Aorta (tissue), 5 donors: Measurements from ENCODE around the gene TAF3. TPM values are rescaled to one million over a fixed set of nuclear protein-coding genes. Genes with fewer than 3 reads are reported as not detected.

ENCODE experiments used
- ATAC-seq: fragments of 200-7000 bp; cut with Tn5 transposase; one replicate; pipeline ENCODE4 v1.9.1; 2022; ENCODE audit warnings: moderate library complexity; ENCODE audit not compliant: low FRiP score
- DNase-seq, 2 donors: peaks; one replicate each; pipeline ENCODE4 v3.0.0-alpha.2; 2020
- H3K27ac ChIP-seq, 2 donors: one replicate each; pipeline ENCODE4 v1.5.1; 2013; ENCODE audit warnings: low read length in 2 of 2, mild to moderate bottlenecking in 2 of 2, moderate library complexity in 2 of 2, control low read depth in 1 of 2, inconsistent platforms in 1 of 2, low read depth in 1 of 2
- H3K27me3 ChIP-seq, 2 donors: one replicate each; pipeline ENCODE4 v1.6.1; 2013; ENCODE audit warnings: control low read depth in 1 of 2, low read length in 1 of 2, mild to moderate bottlenecking in 1 of 2, moderate library complexity in 1 of 2; ENCODE audit not compliant: insufficient read depth in 2 of 2, control insufficient read depth in 1 of 2
- H3K36me3 ChIP-seq, 2 donors: one replicate each; pipeline ENCODE4 v1.6.1; 2013; ENCODE audit warnings: control low read depth in 1 of 2, low read length in 1 of 2, mild to moderate bottlenecking in 1 of 2; ENCODE audit not compliant: insufficient read depth in 2 of 2, control insufficient read depth in 1 of 2
- H3K4me1 ChIP-seq, 2 donors: one replicate each; pipeline ENCODE4 v1.6.1; 2013; ENCODE audit warnings: low read length in 2 of 2, control low read depth in 1 of 2, mild to moderate bottlenecking in 1 of 2, moderate library complexity in 1 of 2; ENCODE audit not compliant: insufficient read depth in 2 of 2, control insufficient read depth in 1 of 2
- H3K4me3 ChIP-seq, 2 donors: one replicate each; pipeline ENCODE4 v1.5.1; 2013; ENCODE audit warnings: low read length in 2 of 2, control low read depth in 1 of 2, mild to moderate bottlenecking in 1 of 2
- H3K9me3 ChIP-seq: one replicate; pipeline ENCODE4 v1.6.1; 2013; ENCODE audit warnings: mild to moderate bottlenecking, low read length; ENCODE audit not compliant: control insufficient read depth
- WGBS, 2 donors: extraction: QIAGEN DNeasy Blood & Tissue Kit; methylation state at CpG; one replicate each; pipeline ENCODE4 v1.1.7; 2013; 5-methylcytosine and 5-hydroxymethylcytosine counted together
- intact Hi-C, 2 donors: fragments of 100-400 bp; cut with DNase I; formaldehyde crosslinking; loops; one replicate each; pipeline versions ENCODE4 v1.14.2 to v1.15.0; 2022
- polyA plus RNA-seq, 2 donors: library from polyadenylated mRNA; stranded (reverse); fragments of 200-250 nt; gene quantifications; one replicate each; pipeline ENCODE4 v1.2.3, GENCODE V29; 2013
- total RNA-seq, 2 donors: library from RNA; stranded (reverse); fragmentation: NEBNext Ultra II Directional; extraction: Animal tissue kit (Norgen Biotek cat#: 25700); gene quantifications; one replicate each; pipeline ENCODE4 v1.2.1, GENCODE V29; 2021
- donor health status: healthy with polysubstance abuse.
- donor health status: Bipolar disorder and iron deficiency.
- donor health status: DM: no; HTN: no; CAD: no.
- donor health status: DM: no; HTN: no; CAD: no.
- donor health status: DM: yes; HTN: yes; CAD: no.

TAF3 gene
- total and polyA plus RNA-seq, 4 donors: 3.4 to 11.4 (median 8.6) TPM

DNA sequence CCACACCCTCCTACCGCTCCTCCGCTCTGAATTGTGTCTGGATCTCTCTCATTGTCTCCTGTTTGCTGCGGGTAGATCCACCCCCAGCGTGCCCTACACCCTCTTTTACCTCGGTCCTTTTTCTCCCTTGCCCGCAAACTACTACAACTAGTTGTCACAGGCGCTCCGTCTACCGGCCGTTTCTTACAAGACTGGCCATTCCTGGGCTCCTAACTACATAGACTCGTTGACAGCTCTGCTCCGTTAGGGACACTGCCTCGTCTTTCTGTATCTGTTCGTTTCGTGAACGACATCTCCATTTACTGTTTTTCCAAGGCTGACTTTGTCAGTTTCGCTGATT, 786 bp downstream of the TAF3 start:
- 0 to 1% methylated on average over 17 of the region's 17 CpGs for WGBS, 2 donors
- DNase-seq: peak in 1 of 2 donors; percentile 49
- Histone ChIP-seq H3K4me3 (peak overlapping the region; percentile 86 to 87), H3K9me3 (no peaks in the 10 kb centered on the region), H3K36me3 (no peaks in the 10 kb centered on the region), H3K27me3 (no peaks in the 10 kb centered on the region), H3K4me1 (no peaks in the 10 kb centered on the region), H3K27ac (no peak overlapping the region)
- intact Hi-C loops: loop anchor here in 1 of 2 donors (2.0 to 10.0 kb wide), 3 partner anchors 30 to 294 kb away; partner anchors contain the start of gene ATP5F1C
- peak; percentile 69 for ATAC-seq

DNA sequence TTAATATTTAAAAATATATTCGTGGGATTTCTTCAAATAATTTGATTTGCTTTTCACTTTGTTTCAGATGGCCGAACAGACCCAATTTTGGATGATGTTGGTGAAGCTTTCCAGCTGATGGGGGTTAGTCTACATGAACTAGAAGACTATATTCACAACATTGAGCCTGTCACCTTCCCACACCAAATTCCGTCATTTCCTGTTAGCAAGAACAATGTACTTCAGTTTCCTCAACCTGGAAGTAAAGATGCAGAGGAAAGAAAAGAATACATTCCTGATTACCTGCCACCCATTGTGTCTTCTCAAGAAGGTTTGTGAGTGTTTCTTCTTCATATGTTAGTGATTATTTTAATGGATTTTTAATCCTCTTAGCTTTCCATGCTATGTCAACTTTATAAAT, 5.9 kb downstream of the TAF3 start:
- no peaks in the 10 kb centered on the region for H3K27me3 ChIP-seq
- no peaks in the 10 kb centered on the region for H3K9me3 ChIP-seq
- H3K4me1 ChIP-seq: no peaks in the 10 kb centered on the region
- WGBS, 2 donors: 75 to 93% methylated on average over 3 of the region's 3 CpGs
- intact Hi-C loops: no loop called here
- ATAC-seq: no peak
- no peak overlapping the region for H3K4me3 ChIP-seq
- H3K27ac ChIP-seq: no peak overlapping the region
- H3K36me3 ChIP-seq: peaks cover 0 to 4% of the 10 kb centered on the region in 2 donors
- DNase-seq: no peak

DNA sequence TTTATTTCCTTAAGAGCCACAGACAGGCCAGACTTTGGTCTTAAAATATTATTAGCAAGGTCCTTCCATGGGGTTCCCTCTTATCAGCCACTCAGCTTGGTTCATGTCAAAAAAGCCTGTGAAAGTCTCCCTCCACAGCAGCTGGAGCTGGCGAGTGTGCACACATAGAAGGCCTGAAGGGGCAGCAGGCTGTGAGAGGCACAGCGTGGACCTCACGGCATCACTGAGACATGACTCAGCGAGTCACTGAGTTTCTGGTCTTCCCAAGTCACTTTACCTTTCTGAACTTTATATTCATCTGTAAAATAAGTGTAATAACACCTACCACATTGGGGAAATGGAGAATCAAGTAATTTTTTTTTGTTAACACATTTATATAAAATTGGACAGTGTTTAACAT, 8.7 kb downstream of the TAF3 start:
- ATAC-seq: no peak
- H3K36me3 ChIP-seq: peaks cover 0 to 4% of the 10 kb centered on the region in 2 donors

DNA sequence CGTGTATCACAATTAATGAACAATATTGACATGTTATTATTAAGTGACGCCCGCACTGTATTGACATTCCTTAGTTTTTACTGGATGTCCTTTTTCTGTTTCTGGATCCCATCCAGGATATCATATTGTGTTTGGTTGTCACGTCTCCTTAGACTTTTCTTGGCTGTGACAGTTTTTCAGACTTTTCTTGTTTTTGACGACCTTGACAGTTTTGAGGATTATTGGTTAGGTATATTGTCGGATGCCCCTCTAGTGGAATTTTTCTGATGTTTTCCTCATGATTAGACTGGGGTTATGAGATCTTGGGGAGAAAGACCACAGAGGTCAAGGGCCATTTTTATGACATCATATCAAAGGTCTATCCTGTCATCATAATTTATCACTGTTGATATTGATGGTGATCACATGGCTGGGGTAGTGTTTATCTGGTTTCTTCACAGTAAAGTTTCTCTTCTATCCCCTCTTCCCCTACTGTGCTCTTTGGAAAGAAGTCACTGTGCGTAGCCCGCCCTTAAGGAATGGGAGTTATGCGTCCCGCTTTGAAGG, 11.1 kb downstream of the TAF3 start:
- Histone ChIP-seq H3K36me3 (peaks cover 0 to 4% of the 10 kb centered on the region in 2 donors), H3K27ac (no peak overlapping the region), H3K4me3 (no peak overlapping the region), H3K9me3 (no peaks in the 10 kb centered on the region), H3K27me3 (no peaks in the 10 kb centered on the region), H3K4me1 (no peaks in the 10 kb centered on the region)
- no peak for DNase-seq
- intact Hi-C loops: no loop called here
- 86 to 90% methylated on average over 10 of the region's 10 CpGs for WGBS, 2 donors
- no peak for ATAC-seq

More for the DNA sequence above, 8.7 kb downstream of the TAF3 start:
- no peak overlapping the region for H3K27ac ChIP-seq
- no peak overlapping the region for H3K4me3 ChIP-seq
- intact Hi-C loops: no loop called here
- H3K27me3 ChIP-seq: no peaks in the 10 kb centered on the region
- WGBS, 2 donors: 66 to 77% methylated on average over 4 of the region's 4 CpGs
- no peaks in the 10 kb centered on the region for H3K4me1 ChIP-seq
- DNase-seq: no peak
- no peaks in the 10 kb centered on the region for H3K9me3 ChIP-seq

DNA sequence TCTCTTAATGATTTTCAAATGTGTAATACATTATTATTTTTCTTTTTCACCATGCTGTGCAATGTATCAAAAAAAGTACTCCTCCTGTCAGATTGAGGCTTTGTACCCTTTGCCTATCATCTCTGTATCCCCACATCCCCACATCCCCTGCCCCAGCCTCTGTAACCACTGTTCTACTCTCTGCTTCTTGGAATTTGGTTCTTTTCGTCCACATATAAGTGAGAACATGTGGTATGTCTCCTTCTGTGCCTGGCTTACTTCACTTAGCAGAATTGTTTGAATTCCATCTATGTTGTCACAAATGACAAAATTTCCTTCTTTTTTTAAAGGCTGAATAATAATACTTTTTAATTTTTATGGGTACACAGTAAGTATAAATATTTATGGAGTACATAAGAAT, 13.8 kb downstream of the TAF3 start:
- H3K36me3 ChIP-seq: no peaks in the 10 kb centered on the region
- 11 to 15% methylated on average over 1 of the region's 1 CpG for WGBS, 2 donors
- ATAC-seq: no peak
- H3K27me3 ChIP-seq: no peaks in the 10 kb centered on the region
- no peak overlapping the region for H3K4me3 ChIP-seq
- H3K4me1 ChIP-seq: no peaks in the 10 kb centered on the region
- no peaks in the 10 kb centered on the region for H3K9me3 ChIP-seq
- intact Hi-C loops: no loop called here
- no peak for DNase-seq
- no peak overlapping the region for H3K27ac ChIP-seq

DNA sequence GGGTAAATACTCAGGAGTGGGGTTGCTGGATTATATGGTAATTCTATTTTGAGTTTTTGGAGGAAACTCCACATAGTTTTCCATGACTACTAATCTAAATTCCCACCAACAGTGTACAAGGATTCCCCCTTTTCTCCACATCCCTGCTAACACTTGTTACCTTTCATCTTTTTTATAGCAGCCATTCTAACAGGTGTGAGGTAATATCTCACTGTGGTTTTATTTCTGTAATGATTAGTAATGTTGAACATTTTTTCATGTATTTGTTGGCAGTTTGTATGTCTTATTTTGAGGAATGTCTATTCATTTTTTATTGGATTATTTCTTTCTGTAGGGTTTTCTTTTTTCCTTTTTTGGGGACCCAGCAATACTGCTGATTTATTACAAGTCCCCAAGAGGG, 14.9 kb downstream of the TAF3 start:
- no peak overlapping the region for H3K27ac ChIP-seq
- no peaks in the 10 kb centered on the region for H3K9me3 ChIP-seq
- no peaks in the 10 kb centered on the region for H3K4me1 ChIP-seq
- ATAC-seq (no peak), DNase-seq (no peak)
- H3K27me3 ChIP-seq: no peaks in the 10 kb centered on the region
- H3K4me3 ChIP-seq: no peak overlapping the region
- intact Hi-C loops: no loop called here
- H3K36me3 ChIP-seq: no peaks in the 10 kb centered on the region

DNA sequence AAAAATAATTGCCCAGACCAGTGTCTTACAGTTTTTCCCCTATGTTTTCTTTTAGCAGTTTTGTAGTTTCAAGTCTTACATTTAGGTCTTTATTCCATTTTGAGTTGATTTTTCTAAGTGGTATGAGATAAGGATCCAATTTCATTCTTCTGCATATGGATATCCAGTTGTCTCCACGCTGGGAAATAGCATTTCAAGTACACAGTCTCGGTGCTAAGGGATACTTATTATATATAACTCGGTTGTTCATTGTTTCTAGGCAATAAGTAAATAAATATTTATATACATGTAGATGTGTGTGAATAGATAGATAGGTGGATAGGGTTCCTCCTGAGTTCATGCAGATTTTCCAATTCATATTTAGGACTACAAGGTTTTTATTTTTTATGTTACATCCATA, 16.0 kb downstream of the TAF3 start:
- 93 to 94% methylated on average over 3 of the region's 3 CpGs for WGBS, 2 donors
- Histone ChIP-seq H3K9me3 (no peaks in the 10 kb centered on the region), H3K27me3 (no peaks in the 10 kb centered on the region), H3K36me3 (no peaks in the 10 kb centered on the region), H3K27ac (no peak overlapping the region), H3K4me1 (no peaks in the 10 kb centered on the region), H3K4me3 (no peak overlapping the region)
- DNase-seq: no peak
- intact Hi-C loops: no loop called here
- ATAC-seq: no peak

DNA sequence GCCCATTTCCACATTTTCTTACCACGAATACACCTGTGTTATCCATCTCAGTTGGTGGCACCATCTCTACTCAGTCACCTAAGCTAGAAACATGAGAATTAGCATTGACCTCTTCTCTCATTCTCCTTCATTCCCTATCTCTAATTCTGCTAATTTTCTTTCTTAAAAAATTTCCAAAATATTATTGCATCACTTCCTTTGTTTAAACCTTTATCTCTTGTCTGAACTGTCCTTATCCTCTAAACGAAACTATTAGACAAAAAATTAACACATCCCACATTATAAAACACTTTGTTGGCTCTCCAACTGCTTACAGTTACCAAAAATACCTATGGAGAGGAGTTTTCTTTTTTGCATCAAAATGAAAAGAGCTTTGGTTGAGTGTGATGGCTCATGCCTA, 18.3 kb downstream of the TAF3 start:
- no peak overlapping the region for H3K4me3 ChIP-seq
- DNase-seq (no peak), ATAC-seq (no peak)
- H3K27me3 ChIP-seq: no peaks in the 10 kb centered on the region
- H3K27ac ChIP-seq: no peak overlapping the region
- H3K9me3 ChIP-seq: no peaks in the 10 kb centered on the region
- no peaks in the 10 kb centered on the region for H3K4me1 ChIP-seq
- H3K36me3 ChIP-seq: no peaks in the 10 kb centered on the region
- intact Hi-C loops: no loop called here
- WGBS, 2 donors: 91 to 94% methylated on average over 2 of the region's 2 CpGs

DNA sequence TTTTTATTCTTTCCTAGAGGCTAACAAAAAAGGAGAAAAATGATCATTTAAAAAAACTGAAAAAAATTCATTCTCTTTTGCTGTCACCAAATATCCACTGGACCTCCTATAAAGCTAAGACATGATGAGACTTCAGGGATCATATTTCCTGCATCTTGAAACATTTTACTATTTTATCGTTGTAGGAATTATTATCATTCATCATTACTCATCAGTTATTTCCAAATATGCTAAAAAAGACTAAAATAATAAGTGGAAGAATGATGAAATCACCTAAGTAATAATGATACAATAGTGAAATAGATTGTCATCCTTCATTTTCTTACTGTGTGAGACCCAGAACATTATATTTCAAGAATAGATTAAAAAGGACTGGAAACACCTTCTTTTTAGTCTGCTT, 28.3 kb downstream of the TAF3 start:
- intact Hi-C loops: no loop called here
- DNase-seq: no peak
- Histone ChIP-seq H3K9me3 (no peaks in the 10 kb centered on the region), H3K4me3 (no peak overlapping the region), H3K27ac (no peak overlapping the region), H3K27me3 (no peaks in the 10 kb centered on the region), H3K4me1 (no peaks in the 10 kb centered on the region), H3K36me3 (no peaks in the 10 kb centered on the region)
- no peak for ATAC-seq
- WGBS, 2 donors: 78 to 86% methylated on average over 1 of the region's 1 CpG
